CD4-positive, alpha-beta T cell treated with Interleukin-15 for 1 hour (primary cell): ENCODE results near the gene DMRTC1B.
"Not testable (repeated sequence)": the region's sequence is repeated elsewhere in the genome, so short reads cannot be mapped to it uniquely, and the experiment has no call there.

Experiments
- DNase-seq: peaks from one replicate; pipeline ENCODE4 v3.0.0-alpha.2; 2020

DMRTC1B gene

GRCh38 chrX:72776653-72777466, at the start of gene DMRTC1B:
Gene DMRTC1B (plus strand): TSS chrX:72776890. CDS start chrX:72845136, 68,246 bp downstream.
- not testable (repeated sequence) for DNase-seq

GRCh38 chrX:72727846-72728245, 48.8 kb upstream of the DMRTC1B start:
- DNase-seq: no peak

GRCh38 chrX:72733636-72734035, 43.1 kb upstream of the DMRTC1B start:
- not testable (repeated sequence) for DNase-seq

- no peak for DNase-seq
Observed at GRCh38 chrX:72735561-72735960, 41.1 kb upstream of the DMRTC1B start.

- DNase-seq: not testable (repeated sequence)
Observed at GRCh38 chrX:72745546-72745945, 31.1 kb upstream of the DMRTC1B start.

GRCh38 chrX:72748545-72748944, 28.1 kb upstream of the DMRTC1B start:
- not testable (repeated sequence) for DNase-seq

- DNase-seq: not testable (repeated sequence)
Observed at GRCh38 chrX:72760454-72760853, 16.2 kb upstream of the DMRTC1B start.

GRCh38 chrX:72777467-72777790, 739 bp downstream of the DMRTC1B start:
- not testable (repeated sequence) for DNase-seq

- not testable (repeated sequence) for DNase-seq
Observed at GRCh38 chrX:72778146-72778545, 1.5 kb downstream of the DMRTC1B start.

- not testable (repeated sequence) for DNase-seq
Observed at GRCh38 chrX:72782560-72782959, 5.9 kb downstream of the DMRTC1B start, which contains the start of gene FAM236B. Gene FAM236B (minus strand): TSS chrX:72782660. CDS start chrX:72782560, 100 bp downstream.

- not testable (repeated sequence) for DNase-seq
Observed at GRCh38 chrX:72783365-72783936, 6.8 kb downstream of the DMRTC1B start.

- DNase-seq: not testable (repeated sequence)
Observed at GRCh38 chrX:72783964-72784363, 7.3 kb downstream of the DMRTC1B start.

- DNase-seq: not testable (repeated sequence)
Observed at GRCh38 chrX:72788142-72788541, 11.5 kb downstream of the DMRTC1B start.

GRCh38 chrX:72790390-72790789, 13.7 kb downstream of the DMRTC1B start:
- not testable (repeated sequence) for DNase-seq

- not testable (repeated sequence) for DNase-seq
Observed at GRCh38 chrX:72808110-72808509, 31.4 kb downstream of the DMRTC1B start, which contains the start of gene FAM236D. Gene FAM236D (minus strand): TSS chrX:72808210. CDS start chrX:72808110, 100 bp downstream.

- not testable (repeated sequence) for DNase-seq
Observed at GRCh38 chrX:72830701-72831100, 54.0 kb downstream of the DMRTC1B start.

GRCh38 chrX:72837532-72837931, 60.8 kb downstream of the DMRTC1B start:
- DNase-seq: not testable (repeated sequence)

GRCh38 chrX:72882898-72883297, 106.2 kb downstream of the DMRTC1B start:
- DNase-seq: not testable (repeated sequence)

GRCh38 chrX:72889740-72890139, 113.0 kb downstream of the DMRTC1B start:
- not testable (repeated sequence) for DNase-seq
